B cell (primary cell): ENCODE measurements around the gene CCNG1. TPM values are rescaled to one million over a fixed set of nuclear protein-coding genes. Genes with fewer than 3 reads are reported as not detected.

Experiments used
- ATAC-seq: fragments of 200-7000 bp; cut with Tn5 transposase; one replicate; pipeline ENCODE4 v1.10.0; 2021; ENCODE audit warnings: low read depth, mild to moderate bottlenecking, moderate number of reproducible peaks, moderate library complexity
- CTCF ChIA-PET: fragments of 350-600 bp; sonication (Branson Sonifier 250); formaldehyde crosslinking; loops from one replicate; lab custom pipeline; 2021; ENCODE audit warnings: antibody characterized with exemption, inconsistent platforms; lab: Charles Lee
- POLR2A ChIA-PET: fragments of 350-600 bp; sonication (Branson Sonifier 250); formaldehyde crosslinking; loops from one replicate; lab custom pipeline; 2021; ENCODE audit warnings: antibody characterized with exemption; lab: Charles Lee
- DNase-seq: peaks from one replicate; pipeline ENCODE4 v3.0.0; 2013
- H2AFZ ChIP-seq: 2 replicates; pipeline ENCODE4 v1.6.1; 2012; ENCODE audit warnings: mild to moderate bottlenecking, low read depth, low read length; ENCODE audit not compliant: insufficient read depth, poor library complexity, severe bottlenecking
- H3K27ac ChIP-seq, 2 donors: 1 replicate in 1 of 2; 2 replicates in 1 of 2; pipeline ENCODE4 v1.5.1; 2012 to 2013; ENCODE audit warnings: low read length in 2 of 2, mild to moderate bottlenecking in 2 of 2, moderate library complexity in 1 of 2
- H3K27me3 ChIP-seq, 4 experiments: fragments of 200-600 bp in 1 of 4; sonication (generic) in 1 of 4; replicated peaks in 1 of 4; 1 replicate in 2 of 4; 2 replicates in 2 of 4; pipeline versions ENCODE4 v1.6.1 to v1.7.0; 2013 to 2016; ENCODE audit warnings: low read length in 3 of 4, mild to moderate bottlenecking in 2 of 4, mixed read lengths in 1 of 4, moderate library complexity in 1 of 4; ENCODE audit not compliant: insufficient read depth in 4 of 4, control insufficient read depth in 3 of 4; ENCODE audit errors: control extremely low read depth in 1 of 4
- H3K36me3 ChIP-seq, 2 experiments: replicated peaks in 1 of 2; 1 replicate in 1 of 2; 2 replicates in 1 of 2; pipeline versions ENCODE4 v1.6.1 to v1.7.1; 2013; ENCODE audit warnings: low read length in 1 of 2; ENCODE audit not compliant: insufficient read depth in 2 of 2, control insufficient read depth in 1 of 2; ENCODE audit errors: control extremely low read depth in 1 of 2, extremely low read depth in 1 of 2
- H3K4me1 ChIP-seq, 2 donors: fragments of 200-600 bp in 1 of 2; sonication (generic) in 1 of 2; 1 replicate in 1 of 2; 2 replicates in 1 of 2; pipeline versions ENCODE4 v1.5.1 to v1.6.1; 2013 to 2017; ENCODE audit warnings: low read length in 2 of 2; ENCODE audit not compliant: control insufficient read depth in 2 of 2, insufficient read depth in 2 of 2
- H3K4me2 ChIP-seq: replicated peaks from 2 replicates; pipeline ENCODE3; 2012; ENCODE audit warnings: mild to moderate bottlenecking, low read depth, low read length; ENCODE audit not compliant: poor library complexity, severe bottlenecking
- H3K4me3 ChIP-seq, 5 experiments: fragments of 200-600 bp in 1 of 5; sonication (generic) in 1 of 5; 1 replicate in 3 of 5; 2 replicates in 2 of 5; pipeline versions ENCODE4 v1.5.1 to v1.7.0; 2011 to 2016; ENCODE audit warnings: low read length in 4 of 5, mild to moderate bottlenecking in 4 of 5, low read depth in 2 of 5, control low read depth in 1 of 5, moderate library complexity in 1 of 5; ENCODE audit not compliant: insufficient read depth in 1 of 5; ENCODE audit errors: control extremely low read depth in 1 of 5, extremely low read depth in 1 of 5
- H3K79me2 ChIP-seq: fragments of 200-600 bp; sonication (generic); one replicate; pipeline ENCODE4 v1.6.0; 2016; ENCODE audit warnings: low read length; ENCODE audit not compliant: control insufficient read depth, insufficient read depth
- H3K9ac ChIP-seq: fragments of 200-600 bp; sonication (generic); 2 replicates; pipeline ENCODE4 v1.6.1; 2017; ENCODE audit warnings: mild to moderate bottlenecking, low read length, moderate library complexity
- H3K9me3 ChIP-seq, 3 donors: one replicate each; pipeline versions ENCODE4 v1.6.1 to v1.7.1; 2013; ENCODE audit warnings: low read length in 2 of 3; ENCODE audit not compliant: control insufficient read depth in 2 of 3, insufficient read depth in 1 of 3; ENCODE audit errors: control extremely low read depth in 1 of 3
- H4K20me1 ChIP-seq: 2 replicates; pipeline ENCODE4 v1.6.0; 2012; ENCODE audit warnings: mild to moderate bottlenecking, low read length; ENCODE audit not compliant: insufficient read depth, control insufficient read depth, poor library complexity, severe bottlenecking
- H3K27ac Mint-ChIP-seq: one replicate; pipeline ENCODE4 v1.8.0; 2021; ENCODE audit warnings: mixed read lengths
- H3K27me3 Mint-ChIP-seq: one replicate; pipeline ENCODE4 v1.8.0; 2021; ENCODE audit warnings: mixed read lengths
- H3K4me1 Mint-ChIP-seq: one replicate; pipeline ENCODE4 v1.8.0; 2021; ENCODE audit warnings: mixed read lengths
- H3K4me3 Mint-ChIP-seq: one replicate; pipeline ENCODE4 v1.8.0; 2021; ENCODE audit warnings: mixed read lengths
- H3K9me3 Mint-ChIP-seq: one replicate; pipeline ENCODE4 v1.8.0; 2022; ENCODE audit warnings: mixed read lengths; ENCODE audit not compliant: insufficient read depth
- EZH2 ChIP-seq: IDR thresholded peaks from 2 replicates; pipeline ENCODE4 v1.6.1; 2012; ENCODE audit warnings: borderline replicate concordance, low read depth, mild to moderate bottlenecking, moderate library complexity, low read length; ENCODE audit not compliant: insufficient read depth, poor library complexity, severe bottlenecking
- WGBS: methylation state at CpG from one replicate; pipeline ENCODE4 v1.1.5; 2013; ENCODE audit warnings: missing lambda C conversion rate; ENCODE audit not compliant: insufficient coverage; 5-methylcytosine and 5-hydroxymethylcytosine counted together
- intact Hi-C: fragments of 100-400 bp; cut with micrococcal nuclease; formaldehyde crosslinking; loops from one replicate; pipeline ENCODE4 v1.10.0; 2022
- polyA plus RNA-seq: library from polyadenylated mRNA; depleted of rRNA; stranded (reverse); fragments of >200 nt; gene quantifications from 2 replicates; pipeline ENCODE4 v1.2.3, GENCODE V29; 2012
- total RNA-seq, 2 donors: library from RNA; stranded (reverse); fragments of 120-200 nt in 1 of 2; gene quantifications; 1 replicate in 1 of 2; 2 replicates in 1 of 2; pipeline versions ENCODE4 v1.2.3 to v1.2.4, GENCODE V29; 2013 to 2022
- TF ChIP-seq, protein P1 (sequence below): fragments of 200-600 bp; IDR thresholded peaks from one replicate; pipeline ENCODE4 v1.8.0; 2022; ENCODE audit warnings: antibody characterized with exemption, mild to moderate bottlenecking

The CCNG1 gene
- total and polyA plus RNA-seq, 2 donors (not counting 1 experiment from before 2014, with no cell fraction given): 29.0 to 80.1 TPM

DNA sequence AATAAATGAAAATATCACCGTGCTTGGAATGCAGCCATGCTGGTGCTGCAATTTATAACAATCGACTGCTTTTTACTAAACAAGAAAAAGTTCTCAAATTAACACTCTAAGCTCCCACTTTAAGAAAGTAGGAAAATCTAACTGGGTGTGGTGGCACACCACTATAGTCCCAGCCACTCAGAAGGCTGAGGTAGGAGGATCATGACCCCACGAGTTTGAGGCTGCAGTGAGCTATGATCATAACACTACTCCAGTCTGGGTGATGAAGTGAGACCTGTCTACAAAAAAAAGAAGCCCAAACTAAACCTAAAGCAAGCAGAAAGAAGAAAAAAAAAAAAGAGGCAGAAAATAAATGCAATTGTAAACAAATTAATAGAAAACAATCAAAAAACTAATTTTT is 10.5 kb downstream of the CCNG1 start:
- WGBS: no CpG with 5 or more reads among the region's 3 CpGs
- ChIA-PET CTCF (no interaction called here), POLR2A (no interaction called here)
- H3K9me3 ChIP-seq: no peaks in the 10 kb centered on the region
- H3K4me2 ChIP-seq: no peak overlapping the region
- H3K27ac ChIP-seq: no peak overlapping the region
- TF ChIP-seq, protein P1, sequence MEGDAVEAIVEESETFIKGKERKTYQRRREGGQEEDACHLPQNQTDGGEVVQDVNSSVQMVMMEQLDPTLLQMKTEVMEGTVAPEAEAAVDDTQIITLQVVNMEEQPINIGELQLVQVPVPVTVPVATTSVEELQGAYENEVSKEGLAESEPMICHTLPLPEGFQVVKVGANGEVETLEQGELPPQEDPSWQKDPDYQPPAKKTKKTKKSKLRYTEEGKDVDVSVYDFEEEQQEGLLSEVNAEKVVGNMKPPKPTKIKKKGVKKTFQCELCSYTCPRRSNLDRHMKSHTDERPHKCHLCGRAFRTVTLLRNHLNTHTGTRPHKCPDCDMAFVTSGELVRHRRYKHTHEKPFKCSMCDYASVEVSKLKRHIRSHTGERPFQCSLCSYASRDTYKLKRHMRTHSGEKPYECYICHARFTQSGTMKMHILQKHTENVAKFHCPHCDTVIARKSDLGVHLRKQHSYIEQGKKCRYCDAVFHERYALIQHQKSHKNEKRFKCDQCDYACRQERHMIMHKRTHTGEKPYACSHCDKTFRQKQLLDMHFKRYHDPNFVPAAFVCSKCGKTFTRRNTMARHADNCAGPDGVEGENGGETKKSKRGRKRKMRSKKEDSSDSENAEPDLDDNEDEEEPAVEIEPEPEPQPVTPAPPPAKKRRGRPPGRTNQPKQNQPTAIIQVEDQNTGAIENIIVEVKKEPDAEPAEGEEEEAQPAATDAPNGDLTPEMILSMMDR: no peak
- no peak for TF ChIP-seq EZH2
- no peaks in the 10 kb centered on the region for H3K4me1 ChIP-seq
- H3K4me1 Mint-ChIP-seq: no peaks in the 10 kb centered on the region
- H4K20me1 ChIP-seq: no peaks in the 10 kb centered on the region
- no peaks in the 10 kb centered on the region for H3K79me2 ChIP-seq
- no peak for ATAC-seq
- intact Hi-C loops: no loop called here
- no peak overlapping the region for H3K4me3 ChIP-seq
- H3K4me3 Mint-ChIP-seq: no peak overlapping the region
- no peak overlapping the region for H2AFZ ChIP-seq
- no peaks in the 10 kb centered on the region for H3K27me3 ChIP-seq
- no peak for DNase-seq
- H3K36me3 ChIP-seq: peaks cover 5 to 44% of the 10 kb centered on the region in 2 experiments
- H3K27ac Mint-ChIP-seq: no peak overlapping the region
- H3K27me3 Mint-ChIP-seq: no peaks in the 10 kb centered on the region
- H3K9me3 Mint-ChIP-seq: no peaks in the 10 kb centered on the region
- no peak overlapping the region for H3K9ac ChIP-seq

DNA sequence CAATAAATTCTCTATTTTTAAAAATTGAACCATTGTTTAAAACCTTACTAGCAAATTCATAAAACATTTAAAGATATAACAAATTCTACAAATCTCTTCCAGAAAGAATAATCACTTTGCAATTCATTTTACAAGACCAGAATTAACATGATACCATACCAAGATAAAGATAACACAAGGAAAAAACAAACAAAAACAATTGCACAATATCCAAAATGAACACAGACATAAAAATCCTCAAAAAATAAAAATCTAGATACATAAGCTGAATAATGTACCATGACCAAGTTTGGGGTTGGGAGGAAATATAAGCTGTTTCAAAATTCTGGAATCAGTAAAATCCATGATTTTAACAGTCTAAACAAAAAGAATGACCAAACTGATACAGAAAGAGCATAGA is 11.1 kb downstream of the CCNG1 start:
- no peaks in the 10 kb centered on the region for H3K79me2 ChIP-seq
- H3K36me3 ChIP-seq: peaks cover 5 to 42% of the 10 kb centered on the region in 2 experiments
- Mint-ChIP-seq H3K9me3 (no peaks in the 10 kb centered on the region), H3K4me1 (no peaks in the 10 kb centered on the region), H3K27me3 (no peaks in the 10 kb centered on the region), H3K4me3 (no peak overlapping the region), H3K27ac (no peak overlapping the region)
- H2AFZ ChIP-seq: no peak overlapping the region
- ATAC-seq (no peak), DNase-seq (no peak)
- H3K4me2 ChIP-seq: no peak overlapping the region
- H3K4me3 ChIP-seq: no peak overlapping the region
- TF ChIP-seq, protein P1: no peak
- TF ChIP-seq EZH2: no peak
- no peaks in the 10 kb centered on the region for H3K9me3 ChIP-seq
- no peak overlapping the region for H3K27ac ChIP-seq
- intact Hi-C loops: no loop called here
- ChIA-PET POLR2A (no interaction called here), CTCF (no interaction called here)
- H3K27me3 ChIP-seq: no peaks in the 10 kb centered on the region
- H3K4me1 ChIP-seq: no peaks in the 10 kb centered on the region
- no peak overlapping the region for H3K9ac ChIP-seq
- H4K20me1 ChIP-seq: no peaks in the 10 kb centered on the region
